ENCODE data around the gene IFITM10. TPM values are rescaled to one million over a fixed set of nuclear protein-coding genes. Genes with fewer than 3 reads are reported as not detected.

IFITM10 gene
- total and polyA plus RNA-seq, 9 of the 15 experiments (the other 6 are each of a cell fraction or from before 2014, with no cell fraction given): 0.08 to 0.13 (median 0.09) TPM; not detected in 6

GRCh38 chr11:1776944-1777715, 26.7 kb upstream of the IFITM10 start:
- no peaks in the 10 kb centered on the region for H3K79me2 ChIP-seq (ENCODE audit: control insufficient read depth, insufficient read depth, low read length)
- H3K27ac ChIP-seq (ENCODE audit: extremely low read depth, low read depth, low read length): no peak overlapping the region
- no peak overlapping the region for H3K4me2 ChIP-seq (ENCODE audit: insufficient read depth, low read length)
- FAIRE-seq (no peak), ATAC-seq (no peak), DNase-seq (ENCODE audit: extremely low read depth in 1 of 4, low spot score in 3 of 4) (no peak)
- no peaks in the 10 kb centered on the region; the same call in 1 of the 2 replicates for H4K20me1 ChIP-seq (replicated peaks; ENCODE audit: control insufficient read depth, insufficient read depth, low read length)
- no peaks in the 10 kb centered on the region for H3K9me3 ChIP-seq (replicated peaks; ENCODE audit: control insufficient read depth, insufficient read depth, low read depth, low read length)
- no peaks in the 10 kb centered on the region for H3K9me1 ChIP-seq (ENCODE audit: control insufficient read depth, insufficient read depth, low read length)
- in situ Hi-C loops (cut with MboI): no loop called here
- H3K27me3 ChIP-seq (ENCODE audit: control insufficient read depth in 2 of 2, insufficient read depth in 2 of 2, low read length in 2 of 2): peaks cover 6 to 32% of the 10 kb centered on the region in 2 experiments; a peak in 4 of 5 replicates
- ChIA-PET CTCF (ENCODE audit: low intra/inter-chr PET ratio) (no interaction called here), POLR2A (interaction anchor here (0.9 kb wide), 1 partner anchor 15 kb away, joined by 3 read pairs; no protein-coding TSS in a partner anchor)
- BruUV-seq (replicated peaks): no TSS peak
- H3K4me1 ChIP-seq (replicated peaks in 1 of 2; ENCODE audit: control insufficient read depth in 2 of 2, insufficient read depth in 2 of 2, low read length in 2 of 2): peaks cover 11 to 63% of the 10 kb centered on the region in 2 experiments
- intact Hi-C loops (cut with micrococcal nuclease): no loop called here
- 0% methylated on average over 3 of the region's 5 CpGs for WGBS (ENCODE audit: insufficient coverage, low coverage, missing lambda C conversion rate)
- H3K9ac ChIP-seq (ENCODE audit: insufficient read depth in 1 of 2, low read depth in 2 of 2, low read length in 2 of 2): no peak overlapping the region
- H3K36me3 ChIP-seq (ENCODE audit: control insufficient read depth, insufficient read depth, low read length): no peaks in the 10 kb centered on the region
- H2AFZ ChIP-seq (ENCODE audit: low read depth, low read length): no peak overlapping the region
- TF ChIP-seq, protein P1, sequence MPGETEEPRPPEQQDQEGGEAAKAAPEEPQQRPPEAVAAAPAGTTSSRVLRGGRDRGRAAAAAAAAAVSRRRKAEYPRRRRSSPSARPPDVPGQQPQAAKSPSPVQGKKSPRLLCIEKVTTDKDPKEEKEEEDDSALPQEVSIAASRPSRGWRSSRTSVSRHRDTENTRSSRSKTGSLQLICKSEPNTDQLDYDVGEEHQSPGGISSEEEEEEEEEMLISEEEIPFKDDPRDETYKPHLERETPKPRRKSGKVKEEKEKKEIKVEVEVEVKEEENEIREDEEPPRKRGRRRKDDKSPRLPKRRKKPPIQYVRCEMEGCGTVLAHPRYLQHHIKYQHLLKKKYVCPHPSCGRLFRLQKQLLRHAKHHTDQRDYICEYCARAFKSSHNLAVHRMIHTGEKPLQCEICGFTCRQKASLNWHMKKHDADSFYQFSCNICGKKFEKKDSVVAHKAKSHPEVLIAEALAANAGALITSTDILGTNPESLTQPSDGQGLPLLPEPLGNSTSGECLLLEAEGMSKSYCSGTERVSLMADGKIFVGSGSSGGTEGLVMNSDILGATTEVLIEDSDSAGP (CRISPR knock-in tag; IDR thresholded peaks at IDR 0.05): no peak
- TF ChIP-seq NONO (IDR thresholded peaks at IDR 0.05; ENCODE audit: low read depth in 2 of 2, low read length in 1 of 2) (no peak), PRPF4 (IDR thresholded peaks at IDR 0.05; ENCODE audit: insufficient read depth, low read depth, low read length, poor library complexity, severe bottlenecking) (no peak), PCBP1 (IDR thresholded peaks at IDR 0.05; ENCODE audit: low read depth, low read length, poor library complexity, severe bottlenecking) (no peak), ZNF551 (CRISPR knock-in tag; IDR thresholded peaks at IDR 0.05) (no peak), NR2C2 (CRISPR knock-in tag; IDR thresholded peaks at IDR 0.05) (no peak), NR2C2 (tag; IDR thresholded peaks at IDR 0.05) (no peak), ZNF668 (CRISPR knock-in tag; IDR thresholded peaks at IDR 0.05) (no peak), ZNF23 (CRISPR knock-in tag; IDR thresholded peaks at IDR 0.05) (no peak), ZNF398 (CRISPR knock-in tag; IDR thresholded peaks at IDR 0.05) (no peak), POLR3A (IDR thresholded peaks at IDR 0.05; ENCODE audit: borderline replicate concordance, extremely low read depth, insufficient read depth, insufficient read length) (no peak), ILK (tag; IDR thresholded peaks at IDR 0.05; ENCODE audit: borderline replicate concordance, low read depth) (no peak), ZNF280B (CRISPR knock-in tag; IDR thresholded peaks at IDR 0.05) (no peak), TAF15 (IDR thresholded peaks at IDR 0.05; ENCODE audit: low read depth, low read length) (no peak)
- H3K4me3 ChIP-seq: no peak overlapping the region

All from K562 (cell line).